Measurements from ENCODE around the gene TRAM2. TPM values are rescaled to one million over a fixed set of nuclear protein-coding genes. Genes with fewer than 3 reads are reported as not detected.

The TRAM2 gene
- total RNA-seq, 1 donor from 2014 or later = 15.6 TPM

- TF ChIP-seq CTCF (IDR thresholded peaks at IDR 0.05; ENCODE audit: insufficient read depth, low read length, poor library complexity, severe bottlenecking) = no peak
- DNase-seq (ENCODE audit: low read depth) = no peak
- no peaks in the 10 kb centered on the region for H3K36me3 ChIP-seq (ENCODE audit: control insufficient read depth, insufficient read depth, low read length)
- H3K27me3 ChIP-seq (ENCODE audit: control insufficient read depth, insufficient read depth, low read length) = no peaks in the 10 kb centered on the region
- no peak overlapping the region for H3K4me3 ChIP-seq (ENCODE audit: low read depth, low read length)
Observed at GRCh38 chr6:52505726-52506409, 71.0 kb downstream of the TRAM2 start.

DNA sequence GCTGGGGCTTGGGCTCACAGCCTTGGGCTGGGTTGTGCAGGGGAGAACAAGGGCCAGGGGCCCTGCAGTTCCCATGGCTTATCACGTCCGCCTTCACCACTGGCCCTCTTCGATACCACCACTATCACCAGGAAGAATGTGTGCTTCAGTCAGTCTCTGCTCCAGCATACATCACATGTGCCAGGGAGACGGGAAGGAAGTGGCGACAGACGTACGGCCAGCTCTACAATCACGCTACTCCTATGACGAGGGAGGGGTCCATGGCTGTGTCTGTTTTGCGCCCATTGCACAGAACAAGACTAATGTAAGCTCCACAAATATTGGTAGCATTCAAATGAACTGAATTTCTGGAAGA lies 72.1 kb downstream of the TRAM2 start:
- TF ChIP-seq CTCF (IDR thresholded peaks at IDR 0.05; ENCODE audit: insufficient read depth, low read length, poor library complexity, severe bottlenecking) = no peak
- Histone ChIP-seq H3K36me3 (ENCODE audit: control insufficient read depth, insufficient read depth, low read length) (no peaks in the 10 kb centered on the region), H3K27me3 (ENCODE audit: control insufficient read depth, insufficient read depth, low read length) (no peaks in the 10 kb centered on the region), H3K4me3 (ENCODE audit: low read depth, low read length) (no peak overlapping the region)
- no peak for DNase-seq (ENCODE audit: low read depth)

- TF ChIP-seq CTCF (IDR thresholded peaks at IDR 0.05; ENCODE audit: insufficient read depth, low read length, poor library complexity, severe bottlenecking) = no peak
- Histone ChIP-seq H3K36me3 (ENCODE audit: control insufficient read depth, insufficient read depth, low read length) (no peaks in the 10 kb centered on the region), H3K27me3 (ENCODE audit: control insufficient read depth, insufficient read depth, low read length) (no peaks in the 10 kb centered on the region), H3K4me3 (ENCODE audit: low read depth, low read length) (no peak overlapping the region)
- peak; percentile 93 for DNase-seq (ENCODE audit: low read depth)
Observed at GRCh38 chr6:52503851-52504781, 72.7 kb downstream of the TRAM2 start.

GRCh38 chr6:52503323-52503747 lies 73.5 kb downstream of the TRAM2 start:
- H3K36me3 ChIP-seq (ENCODE audit: control insufficient read depth, insufficient read depth, low read length) = no peaks in the 10 kb centered on the region
- no peak for DNase-seq (ENCODE audit: low read depth)
- H3K4me3 ChIP-seq (ENCODE audit: low read depth, low read length) = no peak overlapping the region
- peak; percentile 38 for TF ChIP-seq CTCF (IDR thresholded peaks at IDR 0.05; ENCODE audit: insufficient read depth, low read length, poor library complexity, severe bottlenecking)
- no peaks in the 10 kb centered on the region for H3K27me3 ChIP-seq (ENCODE audit: control insufficient read depth, insufficient read depth, low read length)

DNA sequence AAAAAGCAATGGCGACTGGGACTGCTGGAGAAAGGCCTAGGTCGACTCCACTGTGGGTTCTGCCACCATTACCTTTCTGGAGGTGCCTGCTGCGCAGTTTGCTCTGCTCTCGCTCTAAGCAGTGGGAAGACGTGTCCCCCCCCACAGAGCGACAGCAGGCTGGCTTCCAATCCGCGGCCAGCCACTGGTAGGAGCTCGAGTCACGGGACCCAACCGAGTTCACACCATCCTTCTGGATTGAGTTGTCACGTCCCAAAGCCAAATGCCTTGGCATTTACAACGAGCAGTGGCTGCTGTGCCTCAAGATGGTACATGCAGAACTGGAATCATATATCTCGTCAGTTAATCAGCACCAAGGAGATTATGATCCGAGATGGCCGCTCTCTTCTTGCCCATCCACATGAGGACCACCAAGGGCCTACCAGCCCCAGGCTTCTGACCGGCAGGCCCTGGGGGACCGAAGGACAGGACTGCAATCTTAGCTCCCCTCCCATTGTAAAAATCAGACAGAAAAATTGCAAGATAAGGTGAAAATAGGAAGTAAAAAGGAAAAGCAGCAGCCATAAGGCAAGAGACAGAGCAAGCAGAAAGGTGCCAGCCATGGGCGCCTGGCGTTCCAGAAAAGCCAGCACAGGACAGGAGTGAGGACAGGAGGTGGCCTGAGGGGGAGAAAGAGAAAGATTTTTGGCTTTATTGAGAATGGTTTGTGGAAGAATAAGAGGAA lies 74.4 kb downstream of the TRAM2 start:
- Histone ChIP-seq H3K4me3 (ENCODE audit: low read depth, low read length) (no peak overlapping the region), H3K27me3 (ENCODE audit: control insufficient read depth, insufficient read depth, low read length) (no peaks in the 10 kb centered on the region), H3K36me3 (ENCODE audit: control insufficient read depth, insufficient read depth, low read length) (no peaks in the 10 kb centered on the region)
- no peak for DNase-seq (ENCODE audit: low read depth)
- TF ChIP-seq CTCF (IDR thresholded peaks at IDR 0.05; ENCODE audit: insufficient read depth, low read length, poor library complexity, severe bottlenecking) = no peak

Measured in kidney epithelial cell (primary cell).